AML-193 (cell line): Measurements from ENCODE around the gene ADRA2C.

Experiments
- DNase-seq, 2 experiments: peaks; one replicate each; lab custom pipeline; 2025; lab: John Stamatoyannopoulos, UW

Gene ADRA2C

GRCh38 chr4:3797831-3798790 is 31.9 kb downstream of the ADRA2C start:
- DNase-seq = no peak

- DNase-seq = no peak
Measured at GRCh38 chr4:3799496-3799895, 33.3 kb downstream of the ADRA2C start.

- DNase-seq = no peak
Measured at GRCh38 chr4:3800351-3800750, 34.2 kb downstream of the ADRA2C start.

GRCh38 chr4:3801521-3801920 is 35.3 kb downstream of the ADRA2C start:
- no peak for DNase-seq

GRCh38 chr4:3801931-3802550 is 35.9 kb downstream of the ADRA2C start:
- no peak for DNase-seq

DNA sequence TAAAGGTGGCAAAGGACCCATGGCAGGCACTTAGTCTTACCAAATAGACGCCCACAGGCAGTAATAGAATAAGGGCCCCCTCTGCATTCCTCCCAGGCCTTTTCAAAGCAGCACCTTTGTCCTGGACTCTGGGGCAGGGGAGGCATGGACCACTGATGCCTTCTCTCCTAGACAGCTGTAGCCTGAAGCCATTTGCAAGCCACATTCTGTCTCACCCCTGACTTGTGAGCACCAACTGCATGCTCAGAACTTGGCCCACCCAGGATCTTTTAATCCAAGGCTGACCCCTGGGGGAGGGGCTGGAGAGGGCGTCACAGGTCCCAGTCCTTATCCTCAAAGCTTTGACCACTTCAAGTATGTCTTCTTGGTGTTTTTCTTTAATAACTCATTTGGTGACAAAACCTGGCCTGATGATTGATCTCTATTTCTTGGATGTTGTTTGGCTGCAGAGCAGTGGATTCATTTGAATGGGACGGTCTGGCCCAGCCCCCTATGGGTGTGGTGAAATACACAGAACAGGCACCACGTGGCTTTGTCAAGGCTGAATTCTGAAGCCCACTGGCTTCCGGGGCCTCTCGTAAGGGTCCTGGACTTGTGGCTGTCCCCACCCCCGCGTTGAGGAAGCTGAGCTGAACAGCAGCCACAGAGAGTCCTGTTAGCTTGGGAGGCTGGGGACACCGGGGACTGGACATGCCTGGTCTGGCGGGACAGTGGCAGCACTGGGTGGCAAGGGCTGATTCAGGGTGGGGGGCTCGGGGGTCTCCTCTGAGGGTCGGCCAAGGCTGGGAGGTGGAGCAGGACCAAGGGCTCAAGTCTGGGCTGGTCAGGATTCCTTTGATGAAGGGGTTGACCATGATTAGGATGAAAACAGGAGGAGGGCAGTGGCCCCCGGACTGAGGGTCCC is 36.6 kb downstream of the ADRA2C start:
- no peak for DNase-seq

- DNase-seq = no peak
Measured at GRCh38 chr4:3803475-3803847, 37.3 kb downstream of the ADRA2C start.

- DNase-seq = no peak
Measured at GRCh38 chr4:3803946-3804345, 37.8 kb downstream of the ADRA2C start.

DNA sequence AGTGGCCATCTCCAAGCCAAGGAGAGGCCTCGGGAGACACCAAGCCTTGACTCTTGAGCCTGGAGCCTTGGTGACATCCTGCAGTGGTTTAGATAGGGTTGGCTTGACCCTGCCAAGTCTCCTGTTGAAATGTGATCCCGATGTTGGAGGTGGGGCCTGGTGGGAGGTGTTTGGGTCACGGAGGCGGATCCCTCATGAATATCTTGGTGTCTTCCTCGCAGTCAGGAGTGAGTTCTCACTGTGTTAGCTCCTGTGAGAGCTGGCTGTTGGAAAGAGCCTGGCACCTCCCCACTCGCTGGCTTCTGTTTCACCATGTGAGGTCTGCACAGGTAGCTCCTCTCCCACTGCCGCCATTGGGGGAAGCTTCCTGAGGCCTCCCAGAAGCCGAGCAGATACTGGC is 38.8 kb downstream of the ADRA2C start:
- no peak for DNase-seq

DNA sequence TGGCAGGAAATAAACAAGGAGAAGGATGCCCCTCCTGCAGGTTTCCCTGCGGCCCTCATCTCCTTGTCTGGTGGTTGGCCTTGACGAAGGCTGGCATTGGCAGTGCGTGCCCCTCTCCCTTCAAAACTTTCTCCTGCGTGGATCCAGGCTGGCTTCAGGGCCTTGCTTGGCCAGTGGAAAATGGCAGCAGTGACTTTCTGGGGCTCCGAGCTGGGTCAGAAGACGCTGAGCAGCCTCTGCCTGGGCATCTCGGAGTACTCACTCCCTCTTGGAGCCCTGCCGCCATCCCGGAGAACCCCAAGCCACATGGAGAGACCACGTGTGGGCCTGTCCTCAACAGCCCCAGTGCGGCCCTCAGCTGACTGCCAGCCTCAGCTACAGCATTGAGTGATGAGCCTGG is 39.5 kb downstream of the ADRA2C start:
- DNase-seq = no peak

DNA sequence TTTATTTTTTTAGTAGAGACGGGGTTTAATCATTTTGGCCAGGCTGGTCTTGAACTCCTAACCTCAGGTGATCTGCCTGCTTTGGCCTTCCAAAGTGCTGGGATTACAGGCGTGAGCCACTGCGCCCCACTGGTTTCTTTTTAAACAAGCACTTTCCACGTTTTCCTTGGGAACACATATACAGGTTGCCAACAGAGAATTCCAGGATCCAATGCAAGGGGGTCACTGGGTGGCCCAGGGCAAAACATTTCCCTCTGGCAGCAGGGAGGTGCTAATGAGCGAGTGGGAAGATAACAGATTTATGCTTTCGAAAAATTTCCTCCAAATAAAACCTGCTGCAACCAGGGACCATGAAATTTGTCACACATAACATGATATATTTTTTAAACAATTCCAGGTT is 41.1 kb downstream of the ADRA2C start:
- no peak for DNase-seq

GRCh38 chr4:3807822-3808496 is 41.8 kb downstream of the ADRA2C start:
- no peak for DNase-seq

GRCh38 chr4:3808597-3808996 is 42.4 kb downstream of the ADRA2C start:
- no peak for DNase-seq

DNA sequence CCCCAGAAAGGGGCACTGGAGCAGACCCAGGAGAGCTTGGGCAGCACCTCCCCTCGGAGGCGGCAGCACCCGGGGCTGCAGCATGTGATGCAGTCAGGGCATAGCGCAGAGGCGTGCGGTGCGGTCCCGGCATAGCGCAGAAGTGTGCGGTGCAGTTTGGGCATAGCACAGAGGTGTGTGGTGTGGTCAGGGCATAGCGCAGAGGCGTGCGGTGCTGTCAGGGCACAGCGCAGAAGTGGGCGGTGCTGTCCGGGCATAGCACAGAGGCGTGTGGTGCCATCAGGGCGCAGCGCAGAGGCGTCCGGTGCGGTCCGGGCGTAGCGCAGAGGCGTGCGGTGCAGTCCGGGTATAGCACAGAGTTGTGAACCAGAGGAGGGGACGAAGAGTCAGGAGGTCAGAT is 42.8 kb downstream of the ADRA2C start:
- no peak for DNase-seq

DNA sequence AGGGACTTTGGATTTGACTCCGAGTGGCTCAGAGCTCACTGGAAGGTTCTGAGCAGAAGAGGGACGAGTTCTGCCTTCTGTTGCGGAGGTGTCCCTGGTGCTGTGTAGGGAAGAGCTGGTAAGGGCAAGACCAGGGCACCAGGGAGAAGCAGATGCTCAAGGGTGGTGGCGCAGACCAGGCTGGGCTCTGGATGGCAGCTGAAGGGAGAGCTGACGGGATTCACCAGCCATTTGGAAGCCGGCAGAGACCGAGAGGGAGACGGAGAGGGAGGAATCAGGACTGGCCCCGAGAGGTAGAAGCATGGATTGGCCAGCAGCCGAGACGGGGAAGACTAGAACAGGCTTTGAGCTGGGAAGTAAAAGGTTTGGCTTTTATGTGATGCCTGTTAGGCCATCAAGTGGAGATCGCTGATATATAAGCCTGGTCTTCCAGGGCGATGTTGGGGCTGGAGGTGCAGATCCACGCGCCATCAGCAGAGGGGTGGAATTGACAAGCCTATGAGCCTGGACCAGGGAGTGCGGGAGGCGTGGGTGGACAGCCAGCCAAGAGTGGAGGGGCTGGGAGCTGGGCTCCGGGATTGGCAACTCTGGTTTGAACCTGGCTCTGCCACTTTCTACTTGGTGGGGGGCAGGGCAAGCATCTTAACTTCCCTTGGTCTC is 43.4 kb downstream of the ADRA2C start:
- DNase-seq = no peak

DNA sequence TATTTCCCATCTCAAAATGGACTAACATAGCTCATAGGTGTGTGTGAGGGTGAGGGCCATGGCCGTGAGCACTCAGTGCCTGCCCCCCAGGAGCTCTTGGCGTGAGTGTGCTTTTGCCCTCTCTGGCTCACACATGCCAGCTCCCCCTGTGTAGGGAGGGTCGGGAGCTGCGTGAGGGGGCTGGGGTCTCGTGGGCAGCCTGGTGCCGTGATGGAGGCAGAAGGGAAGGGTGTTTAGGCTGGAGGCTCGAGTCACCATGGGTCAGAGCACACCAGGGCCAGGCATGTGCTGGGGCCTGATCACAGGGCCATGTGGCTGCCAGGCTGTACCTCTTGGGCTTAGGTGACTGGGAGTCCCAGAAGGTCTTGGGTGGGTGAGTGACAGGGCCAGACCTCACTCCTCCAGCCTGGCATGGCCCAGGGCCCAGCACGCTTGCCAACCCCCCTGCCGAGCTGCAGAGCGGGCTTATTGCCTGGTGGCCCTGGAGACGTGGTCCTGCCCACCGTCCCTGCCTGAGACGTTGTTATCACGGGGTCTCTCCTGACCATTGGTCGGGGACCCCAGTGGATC is 44.0 kb downstream of the ADRA2C start:
- DNase-seq = no peak

GRCh38 chr4:3810796-3811485 is 44.8 kb downstream of the ADRA2C start:
- no peak for DNase-seq

GRCh38 chr4:3811621-3812020 is 45.4 kb downstream of the ADRA2C start:
- no peak for DNase-seq

DNA sequence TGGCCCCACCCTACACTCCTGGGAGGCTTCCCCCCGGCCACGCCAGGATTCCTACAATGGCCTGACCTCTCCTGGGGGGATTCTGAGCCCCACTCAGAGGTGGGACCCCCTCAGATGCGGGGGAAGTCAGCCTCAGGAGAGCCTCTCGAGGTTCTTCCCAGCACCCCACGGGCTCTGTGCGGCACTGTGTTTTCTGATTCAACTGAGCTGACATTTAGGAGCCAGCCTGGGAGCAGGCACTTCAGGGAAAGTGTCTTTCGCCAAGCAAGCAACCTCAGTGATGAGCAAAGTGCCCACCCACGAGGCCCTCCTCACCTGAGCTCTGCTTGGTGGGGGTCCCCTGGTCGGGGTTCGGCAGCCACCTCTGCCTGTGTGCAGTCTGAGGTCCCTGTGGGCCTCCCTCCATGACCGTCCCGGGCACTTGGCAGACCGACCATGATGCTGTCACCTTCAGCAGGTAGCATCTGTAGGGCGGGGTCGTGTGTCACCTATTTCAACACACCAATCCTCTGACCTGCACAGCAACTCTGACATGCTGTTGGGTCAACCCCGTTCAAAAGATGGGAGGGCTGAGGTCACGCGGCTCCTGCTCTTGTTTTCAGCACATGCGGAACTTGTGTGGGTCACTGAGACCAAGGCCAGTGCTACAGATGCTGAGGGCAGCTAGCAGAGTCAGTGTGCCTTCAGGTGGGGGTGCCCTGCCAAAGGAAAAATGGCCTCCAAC is 46.2 kb downstream of the ADRA2C start:
- no peak for DNase-seq
